ENCODE measurements around the gene XRCC2.

- TF ChIP-seq POLR2A (IDR thresholded peaks at IDR 0.05) (no peak), CTCF (IDR thresholded peaks at IDR 0.05) (no peak), POLR2AphosphoS5 (IDR thresholded peaks at IDR 0.05) (no peak)
These were observed 35.1 kb downstream of the XRCC2 start for GRCh38 chr7:152640829-152641228.

Measured in sigmoid colon (tissue), 4 donors.